LNCaP clone FGC (cell line): Measurements from ENCODE around the gene TRIML1.

Source experiments
- DNase-seq: peaks from one replicate; pipeline ENCODE4 v3.0.0-alpha.2; 2011; ENCODE audit warnings: low read depth
- H3K4me3 ChIP-seq: 2 replicates; pipeline ENCODE4 v1.5.1; 2011; ENCODE audit warnings: mild to moderate bottlenecking, low read depth, low read length, control low read depth
- CTCF ChIP-seq: IDR thresholded peaks from 2 replicates; pipeline ENCODE4 v1.5.1; 2012; ENCODE audit warnings: mild to moderate bottlenecking; ENCODE audit not compliant: control insufficient read depth, insufficient read depth; ENCODE audit errors: extremely low read depth

TRIML1 gene

DNA sequence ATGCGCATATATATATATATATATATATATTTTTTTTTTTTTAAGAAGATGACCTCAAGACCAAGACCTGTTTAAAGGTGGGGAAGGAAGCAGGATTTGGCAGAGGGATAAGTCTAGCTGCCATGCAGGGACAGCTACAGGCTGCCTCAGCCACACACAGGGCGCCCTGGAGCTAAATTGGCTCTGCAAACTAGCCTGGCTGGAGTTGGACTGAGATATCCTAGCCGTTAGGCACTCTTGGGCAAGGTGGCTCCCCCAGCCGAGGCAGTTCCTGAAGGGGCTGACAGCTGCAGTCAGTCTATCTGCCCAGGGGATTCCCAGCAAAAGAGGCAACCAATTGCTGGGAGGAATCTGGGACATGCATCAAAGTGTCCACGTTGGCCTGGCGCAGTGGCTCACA is 21.9 kb downstream of the TRIML1 start:
- DNase-seq: no peak
- no peak for TF ChIP-seq CTCF
- no peak overlapping the region for H3K4me3 ChIP-seq

GRCh38 chr4:188162698-188163097 is 23.5 kb downstream of the TRIML1 start:
- no peak for DNase-seq
- no peak overlapping the region for H3K4me3 ChIP-seq
- TF ChIP-seq CTCF: no peak

GRCh38 chr4:188168726-188169373 is 29.6 kb downstream of the TRIML1 start:
- DNase-seq: no peak
- TF ChIP-seq CTCF: no peak
- H3K4me3 ChIP-seq: no peak overlapping the region

DNA sequence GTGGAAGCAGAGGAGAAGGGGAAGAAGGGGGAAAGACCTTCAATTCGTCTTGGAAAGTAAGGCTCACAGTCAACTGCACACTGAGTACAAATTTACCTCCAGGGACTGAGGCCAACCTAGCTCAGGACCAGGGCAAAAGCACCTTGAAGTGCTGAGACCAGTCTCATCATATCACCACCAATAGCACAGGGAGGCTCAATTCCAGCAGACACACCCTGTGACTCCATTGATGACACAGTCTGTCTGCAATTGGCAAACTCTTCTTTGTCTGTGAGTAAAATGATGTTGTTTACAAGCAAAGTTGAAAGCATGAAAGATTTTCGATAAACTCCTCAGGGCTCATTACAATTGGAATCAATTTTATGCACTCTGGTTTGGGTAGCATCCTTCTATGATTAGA is 32.3 kb downstream of the TRIML1 start:
- no peak for TF ChIP-seq CTCF
- H3K4me3 ChIP-seq: no peak overlapping the region
- no peak for DNase-seq

GRCh38 chr4:188175288-188175687 is 36.0 kb downstream of the TRIML1 start:
- TF ChIP-seq CTCF: no peak
- H3K4me3 ChIP-seq: no peak overlapping the region
- no peak for DNase-seq

GRCh38 chr4:188177997-188178675 is 38.9 kb downstream of the TRIML1 start:
- no peak for DNase-seq
- no peak overlapping the region for H3K4me3 ChIP-seq
- no peak for TF ChIP-seq CTCF

DNA sequence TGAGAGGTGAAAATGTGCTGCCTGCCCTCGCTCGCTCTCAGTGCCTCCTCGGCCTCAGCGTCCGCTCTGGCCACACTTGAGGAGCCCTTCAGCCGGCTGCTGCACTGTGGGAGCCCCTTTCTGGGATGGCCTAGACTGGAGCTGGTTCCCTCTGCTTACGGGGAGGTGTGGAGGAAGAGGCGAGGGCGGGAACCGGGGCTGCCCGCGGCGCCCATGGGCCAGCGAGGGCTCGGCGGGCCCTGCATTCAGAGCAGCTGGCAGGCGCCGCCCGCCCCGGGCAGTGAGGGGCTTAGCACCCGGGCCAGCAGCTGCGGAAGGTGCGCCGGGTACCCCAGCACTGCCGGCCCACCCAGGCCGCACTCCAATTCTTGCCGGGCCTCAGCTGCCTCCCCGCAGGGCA is 39.6 kb downstream of the TRIML1 start:
- no peak for TF ChIP-seq CTCF
- H3K4me3 ChIP-seq: no peak overlapping the region
- no peak for DNase-seq
